HG03108 (cell line): ENCODE measurements around the gene CAMK2G.

ENCODE experiments used
- ATAC-seq: cut with Tn5 transposase; IDR thresholded peaks from one replicate; pipeline ENCODE4 v1.9.1; 2021; ENCODE audit warnings: moderate library complexity; ENCODE audit not compliant: unreplicated experiment

Gene CAMK2G

DNA sequence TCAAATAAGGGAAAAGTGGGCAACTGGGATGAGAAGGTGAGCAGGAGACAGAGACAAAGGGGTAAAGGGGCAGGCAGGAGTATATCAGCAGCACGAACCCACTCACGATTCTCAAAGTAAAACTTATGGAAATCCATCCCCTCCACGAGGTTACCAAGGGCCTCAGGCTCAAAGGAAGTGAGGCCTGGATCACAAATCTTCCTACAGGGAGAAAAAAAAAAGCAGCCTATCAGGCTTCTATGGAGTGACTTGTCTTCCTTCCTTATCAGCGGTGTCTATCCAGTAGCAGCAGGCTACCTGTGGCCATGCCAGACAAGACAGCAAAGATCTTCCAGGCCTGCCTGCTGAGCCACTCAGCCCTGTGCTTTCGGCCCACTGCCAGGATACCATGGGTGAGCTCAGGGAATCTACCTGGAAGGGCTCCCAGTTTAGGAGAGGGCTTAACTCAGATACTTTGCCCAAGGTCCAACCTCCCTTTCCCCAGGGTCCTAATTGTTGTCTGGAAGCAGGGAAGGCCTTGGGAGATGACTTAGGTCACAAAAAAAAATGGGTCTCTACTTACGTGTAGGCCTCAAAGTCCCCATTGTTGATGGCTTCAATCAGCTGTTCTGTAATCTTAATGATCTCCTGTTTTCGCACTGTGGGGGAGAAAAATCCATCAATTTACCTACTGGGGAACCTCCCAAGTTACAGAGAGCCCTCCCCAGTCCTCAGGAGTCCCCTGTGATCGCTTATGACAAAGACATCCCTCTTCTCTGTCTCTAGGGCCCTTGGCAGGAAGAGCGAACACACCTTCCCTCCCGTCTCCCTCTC lies 57.2 kb downstream of the CAMK2G start:
- ATAC-seq, result no peak

DNA sequence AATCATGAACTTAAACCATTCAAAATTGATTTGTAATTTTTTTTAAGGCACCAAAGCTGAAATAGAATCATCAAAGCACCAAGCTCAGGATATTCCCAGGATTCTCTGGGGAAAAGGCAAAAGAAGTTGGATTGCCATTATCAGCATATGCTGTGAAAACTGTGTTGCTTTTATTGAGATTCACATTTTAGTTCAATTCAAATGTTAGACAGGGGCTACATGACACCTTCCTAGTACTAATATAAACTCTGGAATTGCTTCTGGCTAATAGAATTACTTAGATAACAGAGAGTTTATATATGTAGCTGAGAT lies 58.7 kb downstream of the CAMK2G start:
- no peak for ATAC-seq

DNA sequence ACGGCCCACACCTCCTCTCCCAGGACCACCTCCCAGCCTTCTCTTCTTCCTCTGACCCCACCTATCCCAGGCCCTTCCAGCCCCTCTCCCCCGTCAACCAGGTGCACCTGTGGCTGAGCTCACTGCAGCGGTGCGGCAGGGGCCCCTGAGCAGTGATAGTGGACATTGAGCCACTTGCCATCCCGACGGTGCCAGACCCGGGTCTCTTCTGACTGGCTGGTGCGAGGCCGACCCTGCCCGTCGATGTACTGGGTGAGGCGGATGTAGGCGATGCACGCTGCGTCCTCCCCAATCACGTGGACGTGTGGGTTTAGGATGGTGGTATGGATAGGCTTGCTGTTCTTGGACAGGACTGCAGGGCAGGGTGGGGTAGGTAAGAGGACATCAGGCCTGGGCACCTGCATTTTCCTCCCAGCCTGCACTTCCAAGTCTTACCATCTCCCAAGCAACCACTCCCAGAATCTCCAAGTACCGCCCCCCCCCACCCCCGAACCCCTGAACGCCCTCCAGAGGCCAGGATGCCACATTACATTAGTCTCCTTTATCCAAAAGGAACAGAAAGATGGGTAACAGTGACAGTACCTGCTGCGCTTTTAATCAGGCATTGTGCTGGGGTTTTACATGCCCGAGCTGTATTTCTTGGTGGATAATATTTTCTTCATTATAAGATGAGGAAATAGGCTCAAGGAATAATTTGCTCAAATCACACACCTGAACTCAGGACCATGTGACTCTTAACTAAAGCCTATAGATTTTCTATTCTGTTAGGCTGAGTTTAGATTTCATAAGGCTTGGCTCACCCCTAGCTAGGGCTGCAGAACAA lies 59.2 kb downstream of the CAMK2G start:
- ATAC-seq, result no peak

DNA sequence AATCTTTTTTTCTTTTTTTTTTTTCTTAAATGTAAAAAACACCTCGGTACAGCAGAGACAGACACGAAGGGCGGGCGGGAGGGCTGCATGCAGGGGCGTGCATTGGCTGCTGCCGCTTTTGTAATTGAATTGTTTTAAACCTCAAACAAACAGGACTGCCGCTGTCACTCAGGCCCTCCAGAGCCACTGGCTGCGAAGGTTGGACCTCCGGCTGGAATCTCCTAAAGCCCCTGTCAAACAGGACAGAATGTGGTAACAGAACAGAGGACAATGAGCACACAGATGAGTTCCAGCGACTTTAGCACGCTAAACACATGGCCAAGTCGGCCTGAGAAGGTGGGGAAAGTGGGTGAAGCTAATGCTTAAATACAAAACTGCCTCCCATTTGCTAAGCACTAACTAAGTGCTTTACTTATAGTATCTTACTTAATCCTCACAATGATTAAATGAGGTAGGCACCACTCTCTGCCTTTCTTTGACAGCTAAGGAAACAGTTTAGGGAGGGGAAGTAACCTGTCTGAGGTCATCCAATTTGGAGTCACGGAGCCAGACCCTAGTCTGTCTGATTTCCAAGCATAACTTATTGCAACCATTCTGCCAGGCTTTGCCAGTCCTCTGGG lies 60.0 kb downstream of the CAMK2G start:
- ATAC-seq, result no peak

DNA sequence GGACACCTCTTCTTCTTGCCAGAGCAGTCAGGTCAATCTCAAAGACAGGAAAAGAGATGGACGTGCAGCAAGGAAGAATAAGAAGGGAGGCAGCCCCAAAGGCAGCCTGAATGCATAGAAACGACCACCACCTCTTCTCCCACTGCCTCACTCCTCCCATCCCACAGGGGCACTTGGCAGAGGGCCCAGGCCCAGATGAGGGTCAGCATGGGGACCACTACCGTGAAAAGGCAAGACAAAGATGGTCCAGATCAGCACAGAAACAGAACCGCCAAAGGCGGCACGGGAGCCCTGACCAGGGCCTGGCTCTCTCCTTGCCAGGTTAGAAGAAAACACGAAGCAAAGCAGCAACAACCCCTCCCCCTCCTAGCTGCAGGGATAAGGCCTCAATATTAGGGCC lies 61.0 kb downstream of the CAMK2G start:
- ATAC-seq, result no peak

DNA sequence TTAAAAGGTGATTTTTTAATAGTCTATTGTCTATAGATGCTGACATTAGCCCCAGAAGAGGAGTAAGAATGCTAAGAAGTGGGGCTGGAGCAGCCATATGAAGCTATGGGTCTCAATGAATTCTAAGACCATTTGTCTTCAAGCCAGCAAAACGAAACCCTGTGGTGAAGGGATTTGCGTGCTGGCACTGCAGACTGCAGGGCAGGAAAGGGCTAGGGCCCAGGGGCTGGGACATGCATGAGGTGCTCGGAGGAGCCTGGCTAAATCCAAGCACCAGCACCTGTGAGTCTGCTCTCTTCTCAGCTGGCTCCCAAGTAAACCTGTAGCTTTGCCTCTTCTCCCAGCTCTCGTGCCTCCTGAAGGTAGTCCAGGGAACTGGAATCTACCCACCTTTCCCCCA lies 61.7 kb downstream of the CAMK2G start:
- no peak for ATAC-seq

DNA sequence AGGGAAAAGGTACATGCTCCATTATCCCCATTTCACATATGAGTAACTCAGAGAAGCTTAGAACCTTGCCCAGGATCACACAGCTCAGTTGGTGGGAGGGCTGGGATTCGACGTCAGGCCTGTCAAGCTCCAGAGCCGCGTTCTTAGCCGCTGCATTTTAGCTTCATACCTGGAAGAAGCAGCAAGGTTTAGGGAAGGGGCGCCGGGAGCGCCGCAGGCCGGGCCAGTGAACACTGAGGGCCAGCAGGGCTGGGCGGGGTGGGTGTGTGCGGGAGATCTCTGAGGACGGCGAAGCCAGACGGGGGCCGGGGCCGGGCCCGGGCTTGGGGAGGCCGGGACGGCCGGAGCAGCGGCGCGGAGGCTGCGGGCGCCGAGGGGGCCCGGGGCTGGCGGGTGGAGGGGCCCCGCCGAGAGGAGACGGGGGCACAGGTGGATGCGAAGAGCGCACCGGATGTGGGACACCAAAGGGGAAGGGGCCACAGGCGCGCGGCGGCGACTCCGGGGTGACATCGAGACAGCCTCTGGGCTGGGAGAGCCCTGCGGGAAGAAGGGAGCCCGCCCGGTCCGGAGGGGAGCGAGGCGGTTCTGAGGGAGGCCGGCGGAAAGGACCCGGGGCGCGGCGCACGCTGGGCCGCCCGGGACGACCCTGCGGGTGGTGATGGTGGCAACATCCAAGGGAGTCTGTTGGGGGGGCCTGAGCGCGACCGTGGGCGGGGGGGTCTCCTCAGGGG lies 63.5 kb downstream of the CAMK2G start:
- peak; percentile 26 for ATAC-seq

DNA sequence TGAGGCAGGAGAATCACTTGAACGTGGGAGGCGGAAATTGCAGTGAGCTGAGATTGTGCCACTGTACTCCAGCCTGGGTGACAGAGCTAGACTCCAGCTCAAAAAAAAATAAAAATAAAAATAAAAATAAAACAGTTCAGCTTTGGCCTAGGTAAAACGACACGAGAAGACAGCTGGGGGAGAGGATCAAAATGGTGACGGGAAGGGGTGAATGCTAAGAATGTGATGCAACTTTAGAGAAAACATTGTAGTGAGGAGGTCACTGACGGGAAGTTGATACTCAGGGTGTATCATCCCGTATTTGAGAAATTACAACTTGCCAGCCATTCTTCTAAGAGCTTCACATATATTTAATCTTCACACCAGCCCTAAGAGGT lies 64.0 kb downstream of the CAMK2G start:
- no peak for ATAC-seq

DNA sequence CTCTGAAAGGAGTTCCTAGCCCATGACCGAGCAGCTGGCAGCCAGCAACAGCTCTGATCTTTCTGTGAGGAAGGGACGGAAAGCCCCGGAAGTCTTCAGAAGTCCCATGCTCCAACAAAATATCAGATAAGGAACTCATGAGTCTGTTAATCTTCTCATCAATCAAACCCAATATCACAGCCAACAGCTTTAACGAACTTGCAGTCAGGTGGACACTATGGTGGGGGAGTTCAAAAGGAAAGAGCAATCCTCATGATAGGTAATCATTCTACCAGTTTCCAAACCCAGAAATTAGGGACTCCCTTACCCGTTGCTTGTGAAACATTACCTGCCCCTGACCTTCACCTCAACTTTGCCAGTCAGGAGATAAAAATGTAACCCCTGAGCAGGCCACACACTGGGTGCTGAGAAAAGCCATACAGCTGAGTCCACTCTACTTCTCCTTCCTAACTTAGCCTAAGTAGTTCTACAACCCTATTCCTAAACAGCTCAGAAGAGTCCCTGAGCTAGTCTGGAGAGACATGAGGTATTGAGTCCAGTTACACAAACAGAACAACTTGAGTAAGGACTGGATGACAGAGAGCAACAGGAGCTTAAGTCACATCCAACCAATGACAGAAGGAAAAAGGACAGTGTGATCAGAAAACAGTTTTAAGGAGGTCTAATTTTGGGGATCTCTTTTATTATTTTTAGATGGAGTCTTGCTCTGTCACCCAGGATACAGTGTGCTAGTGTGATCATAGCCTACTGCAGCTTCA lies 65.1 kb downstream of the CAMK2G start:
- no peak for ATAC-seq

DNA sequence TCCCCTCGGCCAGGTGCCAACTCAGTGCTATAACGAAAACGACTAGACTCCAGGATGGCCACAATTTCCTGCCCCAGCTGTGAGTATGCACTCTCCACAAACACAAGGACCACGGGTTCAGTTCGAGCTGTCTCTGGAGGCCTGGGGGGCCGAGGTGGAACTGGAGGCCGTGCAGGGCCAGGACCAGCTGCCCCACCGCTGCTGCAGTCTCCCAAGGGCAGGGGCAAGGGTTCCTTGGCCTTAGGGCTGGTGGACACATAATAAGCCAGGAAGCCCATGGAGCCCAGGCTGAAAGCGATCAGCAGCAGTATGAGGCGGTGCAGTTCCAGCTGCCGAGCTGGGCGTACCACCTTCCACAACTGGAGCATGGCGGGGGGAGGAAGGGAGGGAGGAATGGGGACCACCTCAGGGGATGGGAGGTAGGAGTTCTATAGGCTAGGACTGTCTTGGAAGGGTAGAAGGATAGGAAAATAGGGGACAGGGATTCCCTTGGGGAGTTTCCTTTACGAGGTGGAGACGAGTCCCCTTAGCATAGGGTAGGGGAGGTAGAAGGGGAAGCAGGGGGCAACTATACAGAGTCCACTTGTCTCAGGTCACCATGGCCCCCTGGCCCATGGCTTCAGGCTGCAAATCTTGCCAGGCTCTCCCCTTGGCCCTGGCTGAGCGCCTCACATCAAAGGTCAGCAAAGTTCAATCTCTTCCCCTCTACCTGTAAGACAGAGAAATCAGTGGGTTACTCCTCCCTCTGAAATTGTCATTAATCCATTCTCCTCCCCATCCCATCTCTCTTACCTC lies 66.1 kb downstream of the CAMK2G start:
- ATAC-seq, result no peak

DNA sequence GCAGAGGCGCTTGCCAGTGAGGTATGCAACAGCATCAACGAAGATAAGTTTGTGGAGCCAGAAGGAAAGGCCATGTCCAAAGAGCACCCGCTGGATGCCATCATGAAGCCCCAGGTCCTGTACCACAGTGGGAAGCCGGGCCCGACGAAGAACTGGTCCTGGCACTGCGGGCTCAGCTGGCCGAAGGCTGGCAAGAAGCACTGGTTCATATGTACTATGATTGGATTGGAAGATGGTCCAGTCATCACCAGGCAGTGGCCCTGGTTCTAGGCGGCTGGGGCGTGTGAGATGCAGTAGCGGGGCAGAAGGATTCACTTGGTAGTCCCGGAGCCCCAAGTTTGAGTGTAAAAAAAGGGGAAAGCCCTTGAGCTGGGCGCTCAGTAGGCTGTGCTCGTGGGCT lies 66.9 kb downstream of the CAMK2G start:
- no peak for ATAC-seq

DNA sequence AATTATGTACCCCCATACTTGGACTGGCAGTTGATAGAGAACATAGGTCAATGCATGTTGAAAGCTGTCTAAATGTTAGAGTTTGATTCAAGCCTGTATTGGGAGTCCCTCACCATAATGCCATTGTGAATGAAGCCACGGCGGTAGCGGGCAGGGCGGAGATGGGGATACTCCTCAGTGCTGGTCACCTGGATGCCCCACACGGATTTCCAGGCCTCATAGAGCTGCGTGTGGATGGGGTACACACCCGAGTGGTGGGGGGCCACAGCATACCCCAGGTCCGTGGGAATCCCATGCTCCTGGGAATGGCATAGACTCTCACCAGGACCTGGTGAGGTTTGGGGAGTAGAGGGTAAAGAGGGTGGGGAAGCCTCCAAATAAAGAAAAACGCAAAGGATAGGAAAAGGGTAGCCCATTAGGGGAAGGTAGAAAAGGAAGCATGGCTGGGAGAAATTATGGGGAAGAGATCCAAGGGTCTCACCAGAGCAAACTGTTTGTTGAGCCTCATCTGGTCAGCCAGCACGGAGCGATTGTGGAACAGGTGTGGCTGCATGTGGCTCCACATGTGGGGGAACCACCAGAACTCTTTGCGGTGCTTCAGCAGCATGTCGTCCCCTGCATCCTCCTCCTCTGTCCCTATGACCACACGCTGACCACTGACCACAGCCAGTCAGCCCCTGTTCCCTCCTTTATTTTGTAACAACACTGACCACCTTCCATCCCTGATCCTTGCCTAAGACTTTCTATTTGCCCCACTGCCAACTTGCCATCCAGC lies 68.0 kb downstream of the CAMK2G start:
- ATAC-seq, result no peak

DNA sequence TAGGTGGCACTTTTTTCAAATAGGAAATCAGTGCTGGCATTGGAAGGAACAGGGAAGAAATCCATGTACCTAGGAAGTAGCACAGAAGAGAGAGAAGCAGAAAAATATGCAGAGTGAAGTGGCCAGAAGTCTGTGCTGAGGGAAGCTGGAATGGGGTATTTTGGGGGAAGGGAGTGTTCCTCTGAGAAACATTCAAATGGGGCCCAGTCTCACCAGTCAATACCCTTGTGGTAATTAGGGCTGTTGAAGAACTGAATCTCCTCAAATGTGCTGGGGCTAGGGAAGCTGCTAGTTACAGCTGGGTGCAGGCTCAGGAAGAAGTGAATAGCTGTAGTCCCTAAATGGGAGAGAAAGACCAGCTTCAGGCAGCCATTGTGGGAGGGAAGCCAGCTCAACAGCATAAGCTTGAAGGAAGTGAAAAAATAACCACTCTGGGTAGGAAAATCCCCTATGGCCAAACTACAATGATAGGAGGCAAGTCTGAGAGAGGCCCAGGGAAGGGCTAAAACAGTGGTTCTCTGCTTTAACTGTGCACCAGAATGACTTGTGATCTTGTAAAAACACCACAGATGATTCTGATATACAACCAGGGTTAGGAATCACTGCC lies 70.6 kb downstream of the CAMK2G start:
- ATAC-seq, result peak; percentile 73

DNA sequence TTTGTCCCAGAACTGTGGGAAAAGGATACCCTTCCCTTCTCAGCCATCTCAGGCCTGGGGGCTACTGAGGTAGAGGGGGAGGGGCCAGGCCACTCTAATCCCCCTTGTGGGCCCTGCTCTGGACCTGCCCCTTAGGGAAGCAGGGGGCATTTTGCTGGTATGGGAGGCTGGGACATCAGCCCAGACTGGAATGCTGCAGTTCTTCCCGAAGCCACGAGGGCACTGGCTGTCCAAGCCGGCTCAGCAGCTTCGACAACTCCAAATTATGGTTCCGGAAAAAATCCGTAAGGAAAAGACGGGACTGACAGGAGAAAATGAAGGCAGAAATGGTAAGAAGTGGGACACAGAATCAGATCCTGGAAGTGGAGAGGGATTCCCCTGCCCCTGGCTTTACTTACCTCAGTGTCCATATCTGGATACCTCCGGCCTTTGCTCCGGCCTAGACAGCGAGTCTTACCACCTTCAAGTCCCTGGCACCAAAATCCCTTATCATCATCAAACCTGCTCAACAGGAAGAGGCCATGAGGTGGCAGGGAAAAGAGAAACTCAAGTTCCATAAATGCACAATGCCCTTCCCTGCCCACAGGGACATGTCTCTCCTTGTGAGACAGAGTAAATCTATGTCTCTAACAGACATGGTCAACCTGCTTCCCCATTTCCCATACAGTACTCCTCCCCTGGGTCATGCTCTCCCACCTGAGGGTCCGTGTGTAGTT lies 71.9 kb downstream of the CAMK2G start:
- no peak for ATAC-seq

DNA sequence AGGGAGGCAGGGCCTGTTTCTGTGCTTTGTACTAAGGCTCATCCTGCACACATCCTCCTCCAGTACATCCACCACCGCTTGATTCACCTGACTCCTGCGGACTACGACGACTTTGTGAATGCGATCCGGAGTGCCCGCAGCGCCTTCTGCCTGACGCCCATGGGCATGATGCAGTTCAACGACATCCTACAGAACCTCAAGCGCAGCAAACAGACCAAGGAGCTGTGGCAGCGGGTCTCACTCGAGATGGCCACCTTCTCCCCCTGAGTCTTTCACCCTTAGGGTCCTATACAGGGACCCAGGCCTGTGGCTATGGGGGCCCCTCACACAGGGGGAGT lies 73.1 kb downstream of the CAMK2G start:
- no peak for ATAC-seq

DNA sequence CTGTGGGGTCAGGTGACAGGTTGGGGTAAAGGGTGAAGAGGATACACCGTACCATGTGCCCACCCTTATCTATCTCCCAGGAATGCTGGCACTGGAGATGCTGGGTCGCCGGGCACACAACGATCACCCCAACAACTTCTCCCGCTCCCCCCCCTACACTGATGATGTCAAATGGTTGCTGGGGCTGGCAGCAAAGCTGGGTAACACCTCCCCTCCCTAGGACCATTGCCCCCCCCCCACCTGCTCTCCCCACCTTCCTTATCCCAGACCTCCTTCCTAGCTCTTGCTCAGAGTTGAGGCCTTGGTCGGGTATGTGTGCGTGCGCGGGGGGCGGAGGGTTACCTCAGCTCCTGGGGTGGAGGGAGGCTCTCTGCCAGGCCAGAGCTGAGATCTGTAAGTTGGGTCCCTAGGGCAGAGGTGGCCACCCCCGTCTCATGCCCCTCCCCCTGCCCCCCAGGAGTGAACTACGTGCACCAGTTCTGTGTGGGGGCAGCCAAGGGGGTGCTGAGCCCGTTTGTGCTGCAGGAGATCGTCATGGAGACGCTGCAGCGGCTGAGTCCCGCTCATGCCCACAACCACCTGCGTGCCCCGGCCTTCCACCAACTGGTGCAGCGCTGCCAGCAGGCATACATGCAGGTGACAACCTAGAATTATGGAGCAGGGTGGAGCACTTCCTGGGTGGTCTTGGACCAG lies 73.6 kb downstream of the CAMK2G start:
- no peak for ATAC-seq

DNA sequence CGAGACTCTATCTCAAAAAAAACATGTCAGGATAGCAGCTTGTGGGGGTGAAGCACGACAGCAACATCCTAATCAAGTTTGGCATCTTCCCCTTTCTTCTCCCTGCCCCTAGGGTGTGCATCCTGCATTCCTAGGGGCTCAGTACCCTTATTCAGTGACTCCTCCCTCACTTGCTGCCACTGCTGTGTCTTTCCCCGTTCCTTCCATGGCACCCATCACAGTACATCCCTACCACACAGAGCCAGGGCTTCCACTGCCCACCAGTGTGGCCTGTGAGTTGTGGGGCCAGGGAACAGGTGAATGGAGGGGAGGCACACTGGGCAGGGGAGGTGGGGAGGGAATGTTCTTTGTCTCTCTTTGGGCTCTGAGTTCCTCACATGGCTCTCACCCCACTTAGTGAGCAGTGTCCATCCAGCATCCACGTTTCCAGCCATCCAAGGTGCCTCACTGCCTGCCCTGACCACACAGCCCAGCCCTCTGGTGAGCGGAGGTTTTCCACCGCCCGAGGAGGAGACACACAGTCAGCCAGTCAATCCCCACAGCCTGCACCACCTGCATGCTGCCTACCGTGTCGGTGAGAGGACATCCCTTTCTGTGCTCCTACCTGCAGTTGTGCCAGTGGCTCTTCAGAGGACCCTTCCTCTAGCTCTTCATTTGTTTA lies 74.3 kb downstream of the CAMK2G start:
- no peak for ATAC-seq
